22Rv1 (cell line): ENCODE results near the gene LUZP1.

Experiments
- H3K27ac ChIP-seq: fragments of 450-650 bp; 2 replicates; pipeline ENCODE4 v1.5.1; 2017
- CTCF ChIP-seq: fragments of 450-650 bp; IDR thresholded peaks from 2 replicates; pipeline ENCODE4 v1.5.1; 2017; ENCODE audit warnings: mild to moderate bottlenecking
- ZFX ChIP-seq: fragments of 450-650 bp; IDR thresholded peaks from 2 replicates; pipeline ENCODE4 v1.6.1; 2017; ENCODE audit warnings: antibody characterized with exemption, borderline replicate concordance

The LUZP1 gene

GRCh38 chr1:23092447-23092846, 76.2 kb downstream of the LUZP1 start:
- TF ChIP-seq CTCF: no peak
- no peak for TF ChIP-seq ZFX
- H3K27ac ChIP-seq: no peak overlapping the region

GRCh38 chr1:23091545-23091944, 77.1 kb downstream of the LUZP1 start:
- no peak for TF ChIP-seq ZFX
- no peak for TF ChIP-seq CTCF
- no peak overlapping the region for H3K27ac ChIP-seq

GRCh38 chr1:23090056-23090455, 78.6 kb downstream of the LUZP1 start:
- TF ChIP-seq CTCF (no peak), ZFX (no peak)
- no peak overlapping the region for H3K27ac ChIP-seq

GRCh38 chr1:23088027-23088426, 80.6 kb downstream of the LUZP1 start:
- no peak for TF ChIP-seq ZFX
- no peak for TF ChIP-seq CTCF

GRCh38 chr1:23085696-23086095, 83.0 kb downstream of the LUZP1 start:
- TF ChIP-seq ZFX (no peak), CTCF (no peak)
- H3K27ac ChIP-seq: no peak overlapping the region

More at GRCh38 chr1:23088027-23088426, 80.6 kb downstream of the LUZP1 start:
- H3K27ac ChIP-seq: no peak overlapping the region

GRCh38 chr1:23084880-23085279, 83.8 kb downstream of the LUZP1 start:
- H3K27ac ChIP-seq: no peak overlapping the region
- TF ChIP-seq ZFX (no peak), CTCF (no peak)

GRCh38 chr1:23083714-23084480, 84.8 kb downstream of the LUZP1 start:
- no peak overlapping the region for H3K27ac ChIP-seq
- TF ChIP-seq ZFX: no peak
- no peak for TF ChIP-seq CTCF
